ENCODE measurements around the gene UCMA. TPM values are rescaled to one million over a fixed set of nuclear protein-coding genes. Genes with fewer than 3 reads are reported as not detected.

UCMA gene
- total RNA-seq, 1 experiment from 2014 or later: 1.0 TPM

- H3K27me3 Mint-ChIP-seq (ENCODE audit: low read depth): no peaks in the 10 kb centered on the region
- CTCF ChIA-PET: interaction anchor here (0.6 to 2.9 kb wide), 15 partner anchors 16 to 265 kb away, joined by 3 to 35 read pairs (median 4); partner anchors contain the start of gene PHYH
- POLR2A ChIA-PET: interaction anchor here (1.0 kb wide), 1 partner anchor 78 kb away, joined by 3 read pairs; no protein-coding TSS in a partner anchor
- H3K9me3 Mint-ChIP-seq: peaks cover under 1% of the 10 kb centered on the region
- H3K4me1 Mint-ChIP-seq: peaks cover 38% of the 10 kb centered on the region
- H3K27ac Mint-ChIP-seq: peak overlapping the region; percentile 96
- no peak overlapping the region for H3K4me3 Mint-ChIP-seq
- TF ChIP-seq ZSCAN18 (CRISPR knock-in tag; IDR thresholded peaks at IDR 0.05): no peak
- no peak for TF ChIP-seq HMGA2 (CRISPR knock-in tag; IDR thresholded peaks at IDR 0.05)
- peak; percentile 40; the same call in 1 of the 2 replicates for TF ChIP-seq SP1 (CRISPR knock-in tag; conservative IDR thresholded peaks at IDR 0.05)
- no peak for TF ChIP-seq CREB1 (CRISPR knock-in tag; IDR thresholded peaks at IDR 0.05)
- TF ChIP-seq RELA (CRISPR knock-in tag; IDR thresholded peaks at IDR 0.05; ENCODE audit: borderline replicate concordance): no peak
- TF ChIP-seq ZNF416 (CRISPR knock-in tag; IDR thresholded peaks at IDR 0.05): peak; percentile 94
- no peak for TF ChIP-seq ESRRA (CRISPR knock-in tag; IDR thresholded peaks at IDR 0.05; ENCODE audit: borderline replicate concordance)
- TF ChIP-seq ZNF219 (CRISPR knock-in tag; IDR thresholded peaks at IDR 0.05; ENCODE audit: borderline replicate concordance): no peak
- no peak; the same call in 1 of the 2 replicates for TF ChIP-seq ETV6 (CRISPR knock-in tag; IDR thresholded peaks at IDR 0.05)
- TF ChIP-seq NFATC4 (CRISPR knock-in tag; IDR thresholded peaks at IDR 0.05): no peak
- no peak for TF ChIP-seq GTF2I (CRISPR knock-in tag; conservative IDR thresholded peaks at IDR 0.05)
- TF ChIP-seq CTCF (IDR thresholded peaks at IDR 0.05): peak; percentile 41; the same call in 1 of the 2 replicates
- no peak for TF ChIP-seq GRHL2 (CRISPR knock-in tag; IDR thresholded peaks at IDR 0.05; ENCODE audit: insufficient replicate concordance, severe bottlenecking)
- TF ChIP-seq FOXK1 (CRISPR knock-in tag; IDR thresholded peaks at IDR 0.05): no peak
- no peak for TF ChIP-seq CBFB (CRISPR knock-in tag; IDR thresholded peaks at IDR 0.05; ENCODE audit: low read depth)
- TF ChIP-seq PREB (CRISPR knock-in tag; IDR thresholded peaks at IDR 0.05; ENCODE audit: borderline replicate concordance): no peak
- TF ChIP-seq E2F4 (CRISPR knock-in tag; IDR thresholded peaks at IDR 0.05; ENCODE audit: borderline replicate concordance, low read depth): no peak
- no peak for TF ChIP-seq HMGXB4 (CRISPR knock-in tag; IDR thresholded peaks at IDR 0.05)
- peaks cover under 1% of the 10 kb centered on the region; the same call in 1 of the 2 replicates for H3K36me3 Mint-ChIP-seq
- DNase-seq (ENCODE audit: low spot score) (peak; percentile 86), ATAC-seq (peak; percentile 96)
Observed at GRCh38 chr10:13271552-13272163, 37.5 kb upstream of the UCMA start.
